Germinal center (tissue), 1 donor: ENCODE results near the gene FLRT3.

Experiments used
- DNase-seq: peaks from one replicate; pipeline ENCODE4 v3.0.0; 2012; ENCODE audit warnings: mixed read lengths, low spot score

FLRT3 gene

DNA sequence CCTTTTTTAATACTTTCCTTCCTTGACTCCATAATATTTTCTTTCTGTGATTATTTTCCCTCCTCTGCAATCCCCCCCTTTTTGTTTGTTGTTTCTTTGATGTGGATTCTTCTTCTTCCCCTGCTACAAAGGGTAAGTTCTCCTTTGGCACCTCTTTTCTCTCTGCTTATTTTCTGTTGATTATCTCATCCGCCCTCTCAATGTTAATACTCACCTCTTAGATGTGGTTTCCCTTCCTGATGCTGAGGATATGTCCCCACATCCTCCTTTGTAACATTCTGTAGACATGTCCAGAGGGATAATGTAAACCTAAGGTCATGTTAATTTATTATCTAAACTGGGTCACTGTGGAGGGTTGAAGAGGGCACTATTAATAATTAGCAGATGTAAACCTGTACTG, 17.7 kb downstream of the FLRT3 start:
- no peak for DNase-seq

DNA sequence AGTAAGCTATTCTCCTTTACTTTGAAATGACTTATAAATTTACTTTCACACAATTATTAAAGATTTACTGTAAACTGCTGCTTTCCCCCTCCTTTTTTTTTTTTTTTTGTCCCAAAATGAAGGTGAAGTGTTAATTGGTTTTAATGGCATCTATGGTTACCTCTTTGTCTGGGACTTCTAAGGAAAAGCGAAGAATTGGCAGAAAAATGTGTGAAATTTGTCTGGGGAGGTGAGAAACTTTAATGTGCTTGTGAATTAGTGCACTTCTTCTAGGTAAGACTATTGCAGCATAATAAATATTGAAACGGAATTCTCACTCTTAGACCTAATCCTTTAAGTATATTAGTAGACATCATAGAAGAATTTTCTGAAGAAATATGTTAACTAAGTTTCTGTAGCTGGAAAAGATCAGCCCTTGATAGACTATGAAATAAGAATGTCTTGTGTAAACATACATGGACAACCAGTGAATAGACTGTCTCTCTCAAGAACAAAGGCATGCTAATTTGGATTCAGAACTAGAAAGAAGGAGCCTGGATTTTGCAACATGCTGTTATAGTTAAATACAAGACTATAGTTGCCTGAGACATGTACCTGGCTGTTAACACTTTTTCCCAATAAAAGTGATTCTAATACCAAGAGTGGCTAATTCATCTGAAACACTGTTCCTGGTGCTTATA, 23.9 kb downstream of the FLRT3 start:
- no peak for DNase-seq

DNA sequence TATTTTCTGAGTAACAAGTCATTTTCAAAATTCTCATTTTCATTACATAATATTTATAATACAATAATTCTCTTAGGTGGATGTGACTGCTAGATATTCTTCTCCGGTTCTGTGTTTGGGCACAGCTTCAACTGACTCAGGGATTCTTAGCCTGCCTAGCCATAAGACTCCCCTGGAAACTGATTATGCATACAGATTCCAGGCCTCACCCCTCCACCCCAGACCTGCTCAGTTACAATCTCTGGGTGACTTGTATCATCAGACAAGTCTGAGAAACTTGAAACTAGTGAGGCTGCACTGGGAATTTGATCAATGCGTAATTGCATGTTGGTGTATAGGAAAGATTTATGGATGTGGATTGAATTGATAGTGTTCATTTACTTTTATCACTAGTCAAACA, 25.4 kb downstream of the FLRT3 start:
- DNase-seq, result no peak

DNA sequence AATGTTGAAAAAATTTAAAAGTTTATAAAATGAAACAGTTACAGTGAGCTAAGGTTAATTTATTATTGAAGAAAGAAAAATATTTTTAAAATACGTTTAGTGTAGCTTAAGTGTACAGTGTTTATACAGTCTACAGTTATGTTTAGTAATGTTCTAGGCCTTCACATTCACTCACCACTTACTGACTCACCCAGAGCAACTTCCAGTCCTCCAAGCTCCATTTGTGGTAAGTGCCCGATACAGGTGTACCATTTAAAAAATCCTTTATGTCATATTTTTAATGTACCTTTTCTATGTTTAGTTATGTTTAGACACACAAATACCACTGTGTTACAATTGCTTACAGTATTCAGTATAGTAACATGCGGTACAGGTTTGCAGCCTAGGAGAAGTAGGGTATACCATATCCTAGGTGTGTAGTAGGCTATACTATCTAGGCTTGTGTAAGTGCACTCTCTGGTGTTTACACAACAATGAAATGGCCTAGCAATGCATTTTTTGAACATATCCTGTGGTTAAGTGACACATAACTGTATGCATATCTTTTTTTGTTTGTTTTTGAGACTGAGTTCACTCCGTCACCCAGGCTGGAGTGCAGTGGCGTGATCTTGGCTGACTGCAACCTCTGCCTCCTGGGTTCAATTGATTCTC, 26.3 kb downstream of the FLRT3 start:
- no peak for DNase-seq

DNA sequence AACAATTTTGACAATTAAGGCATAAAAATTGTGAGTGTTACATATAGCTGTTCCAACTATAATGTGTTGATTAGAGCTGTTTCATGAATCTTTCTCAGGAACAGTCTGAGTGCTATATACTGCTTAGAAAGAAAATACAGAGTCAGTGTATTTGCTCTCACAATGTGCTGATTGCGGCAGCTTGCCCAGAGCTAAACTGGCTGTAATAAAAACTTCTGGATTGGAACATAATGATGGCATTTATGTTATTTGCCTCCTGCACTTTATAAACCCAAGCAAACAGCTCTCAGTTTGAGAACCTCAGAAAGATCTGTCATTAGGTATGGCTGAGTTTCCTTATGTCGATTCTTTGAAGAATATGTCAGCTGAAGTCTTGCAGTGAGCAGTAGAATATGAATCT, 29.5 kb downstream of the FLRT3 start:
- no peak for DNase-seq

DNA sequence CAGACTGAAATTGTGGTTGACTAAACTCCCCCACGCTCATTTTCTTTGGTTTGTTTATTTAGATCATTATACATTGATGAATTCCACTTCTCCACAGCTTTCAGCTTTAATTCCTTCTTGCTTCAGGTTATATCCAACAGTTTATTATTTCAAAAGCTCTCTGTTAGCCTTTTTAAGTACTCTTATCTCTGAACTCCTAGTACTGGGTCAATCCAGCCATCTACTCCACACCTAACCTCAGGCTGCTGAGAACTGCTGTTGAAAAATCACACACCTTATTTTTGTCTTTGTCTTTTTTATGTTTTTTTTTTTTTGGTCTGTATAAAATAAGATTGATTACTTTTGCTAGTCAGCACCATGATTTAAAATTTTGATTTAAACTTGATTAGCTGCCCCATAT, 32.9 kb downstream of the FLRT3 start:
- no peak for DNase-seq

DNA sequence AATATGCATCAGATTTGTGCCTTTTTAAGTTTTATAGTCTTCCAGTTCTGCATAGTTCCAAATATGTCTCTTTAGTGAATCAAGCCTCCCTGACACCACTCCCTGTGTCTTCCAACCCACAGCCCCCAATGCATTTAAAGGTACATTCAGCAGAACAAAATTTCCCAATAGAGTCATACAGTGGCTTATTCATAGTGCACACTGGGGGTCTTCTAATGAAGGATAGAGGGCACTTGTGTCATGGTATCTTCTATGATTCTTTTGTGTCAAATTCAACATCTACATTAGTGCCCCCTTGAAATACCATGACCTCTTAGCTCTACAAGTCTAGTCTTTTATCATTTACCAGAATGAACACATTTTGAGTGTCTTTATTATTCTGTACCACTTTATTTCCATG, 33.8 kb downstream of the FLRT3 start:
- no peak for DNase-seq

DNA sequence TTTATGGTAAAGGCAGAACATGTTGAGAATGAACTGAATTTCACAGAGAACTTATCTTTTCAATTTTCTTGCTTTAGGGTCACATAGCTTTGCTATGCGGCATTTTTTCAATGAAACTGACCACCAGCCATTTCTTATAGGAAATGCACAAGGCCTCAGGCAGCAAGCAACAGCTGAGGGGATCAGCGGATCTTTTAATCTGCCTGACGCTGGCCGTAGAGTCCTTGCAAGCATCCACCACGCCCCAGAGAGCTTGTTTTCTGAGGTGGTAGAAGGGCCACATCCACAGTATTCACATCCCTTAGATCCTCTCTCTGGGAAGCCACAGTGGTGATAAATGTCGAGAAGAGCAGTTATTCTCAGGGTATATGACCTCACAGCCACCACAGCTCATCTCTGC, 34.3 kb downstream of the FLRT3 start:
- DNase-seq, result no peak

DNA sequence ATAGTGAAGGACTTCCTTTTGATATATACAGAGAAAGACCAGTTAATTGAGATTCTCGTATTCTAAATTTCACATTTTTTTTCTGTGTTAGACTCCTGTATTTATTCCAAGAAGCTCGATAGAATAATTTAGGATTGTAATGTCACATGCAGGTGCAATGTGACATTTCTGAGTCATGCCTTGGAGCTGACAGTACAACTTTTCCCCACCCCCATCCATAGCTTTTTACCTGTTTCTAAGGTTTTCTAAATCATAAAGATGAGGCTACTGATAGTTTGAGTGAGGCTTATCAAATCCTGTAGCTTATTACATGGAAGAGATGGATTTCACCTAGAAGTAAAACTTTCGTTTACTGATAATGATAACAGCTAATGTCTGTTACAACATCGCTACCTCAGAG, 37.6 kb downstream of the FLRT3 start:
- no peak for DNase-seq

DNA sequence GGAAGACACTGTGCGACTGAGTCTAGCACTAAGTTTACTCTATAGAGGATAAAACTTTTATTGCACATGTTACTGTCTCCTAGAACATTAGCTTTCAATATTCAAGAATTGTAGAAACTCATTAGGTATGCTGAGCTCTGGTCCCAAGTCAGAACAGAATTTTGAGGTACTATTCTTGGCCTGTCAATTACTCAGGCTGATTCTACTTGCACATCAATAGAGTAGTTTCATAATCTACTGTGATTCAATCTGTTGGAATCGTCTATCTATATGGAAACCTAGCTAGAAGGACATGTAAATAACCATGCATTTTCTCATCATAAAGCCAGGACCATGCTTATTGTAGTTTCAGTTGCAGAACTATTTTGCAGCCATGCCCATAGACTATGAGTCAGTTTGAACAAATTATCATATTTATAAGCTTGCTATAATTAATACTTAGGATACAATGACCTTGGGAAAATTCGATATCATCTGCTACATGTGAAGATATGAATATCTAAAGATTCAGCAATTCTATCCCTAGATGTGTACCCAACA, 41.6 kb downstream of the FLRT3 start:
- no peak for DNase-seq

DNA sequence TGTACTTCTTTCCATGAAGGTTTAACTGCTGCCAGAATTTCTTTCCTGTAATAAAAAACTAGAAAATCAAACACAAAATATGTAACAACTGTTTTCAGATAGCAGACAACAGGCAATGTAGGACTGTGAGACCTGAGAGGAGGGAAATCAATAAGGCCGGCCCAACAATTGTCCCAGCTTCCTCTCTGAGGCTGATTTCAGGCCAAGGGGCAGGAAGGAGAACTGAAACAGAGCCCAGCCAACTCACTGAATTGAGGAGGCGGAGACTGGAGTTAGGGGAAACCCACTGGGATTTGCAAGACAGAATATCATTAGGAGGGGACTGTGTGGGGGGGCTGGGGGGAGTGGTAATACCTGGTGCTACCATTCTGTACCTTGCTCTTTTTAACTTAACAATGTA, 42.2 kb downstream of the FLRT3 start:
- no peak for DNase-seq

DNA sequence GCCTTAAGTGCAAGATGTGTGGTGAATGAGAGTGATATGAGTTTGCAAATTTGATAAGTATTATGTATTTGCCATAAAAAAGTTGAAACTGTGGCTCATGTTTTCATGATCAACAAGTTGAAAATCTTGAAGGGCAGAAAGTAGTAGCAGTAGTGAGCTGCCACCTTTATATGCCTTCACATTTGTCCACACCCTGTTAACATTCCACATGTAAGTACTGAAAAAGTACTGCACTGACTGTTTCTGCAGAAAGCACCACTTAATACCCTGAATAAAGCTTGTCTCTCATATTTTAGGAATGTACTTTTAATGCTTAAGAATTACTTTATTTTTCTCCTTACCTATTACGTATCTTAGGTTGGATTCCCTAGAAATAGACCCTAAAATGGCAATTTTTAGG, 45.9 kb downstream of the FLRT3 start:
- no peak for DNase-seq

DNA sequence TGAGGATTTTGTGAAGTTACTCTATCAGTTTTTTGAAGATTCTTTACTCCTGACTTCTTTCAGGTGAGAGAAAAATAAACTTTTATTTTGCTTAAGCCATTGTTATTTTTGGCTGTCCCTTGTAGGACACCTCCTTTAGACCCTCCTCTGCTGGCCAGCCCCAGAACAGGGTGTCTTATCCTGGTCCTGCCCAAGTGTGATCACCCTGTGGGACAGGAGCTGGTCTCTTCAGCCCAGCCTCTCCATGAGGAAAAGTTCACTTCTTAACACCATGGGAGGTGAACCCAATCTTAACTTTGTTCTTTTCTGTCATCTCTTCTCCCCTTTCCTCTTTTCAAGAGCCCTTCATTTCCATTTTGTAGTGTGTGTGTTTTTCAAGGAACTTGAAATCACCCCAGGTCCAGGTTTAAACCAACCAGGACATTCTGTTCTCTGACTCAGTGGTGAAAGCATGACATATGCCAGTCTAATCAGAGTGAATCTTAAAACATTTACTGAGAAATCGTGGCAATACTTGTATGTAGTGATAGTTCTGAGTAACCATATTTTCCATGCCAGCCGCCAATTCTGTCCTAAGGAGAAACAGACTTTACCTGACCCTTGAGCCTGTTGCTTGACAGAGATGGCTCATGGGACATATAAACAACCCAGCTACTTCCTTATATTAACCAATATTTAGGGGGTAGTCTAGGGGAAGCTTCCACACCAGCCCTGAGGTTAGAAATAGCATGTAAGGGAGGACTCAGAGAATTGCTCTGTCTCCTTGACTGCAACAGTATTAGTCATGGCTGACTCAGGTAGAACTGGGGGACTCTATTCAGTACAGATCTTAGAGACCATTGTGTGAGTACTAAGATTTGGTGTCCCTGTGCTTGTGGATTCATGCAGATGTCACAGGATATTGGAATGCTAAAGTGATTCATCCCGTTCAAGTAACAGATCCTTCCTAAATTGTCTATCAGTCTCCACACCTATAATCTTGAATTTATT, 48.8 kb downstream of the FLRT3 start:
- no peak for DNase-seq

DNA sequence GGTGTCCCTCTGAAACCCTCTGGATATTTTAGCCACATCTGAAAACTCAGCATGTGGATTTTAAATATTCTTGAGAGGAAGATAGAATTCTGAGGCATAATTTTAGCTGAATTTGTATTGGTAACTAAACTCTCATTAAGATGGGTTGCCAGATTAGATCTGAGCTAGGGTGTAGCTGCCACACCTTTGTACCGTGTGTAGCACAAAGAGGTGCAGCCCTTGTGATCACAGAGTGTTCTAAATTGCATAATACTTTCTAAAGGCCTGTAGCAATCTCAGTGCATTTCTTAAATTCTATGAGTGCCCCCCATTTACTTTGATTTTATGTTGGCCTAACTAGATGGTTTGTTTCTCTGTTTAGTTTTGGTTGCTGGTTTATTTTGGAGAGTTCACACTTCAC, 53.0 kb downstream of the FLRT3 start:
- no peak for DNase-seq

DNA sequence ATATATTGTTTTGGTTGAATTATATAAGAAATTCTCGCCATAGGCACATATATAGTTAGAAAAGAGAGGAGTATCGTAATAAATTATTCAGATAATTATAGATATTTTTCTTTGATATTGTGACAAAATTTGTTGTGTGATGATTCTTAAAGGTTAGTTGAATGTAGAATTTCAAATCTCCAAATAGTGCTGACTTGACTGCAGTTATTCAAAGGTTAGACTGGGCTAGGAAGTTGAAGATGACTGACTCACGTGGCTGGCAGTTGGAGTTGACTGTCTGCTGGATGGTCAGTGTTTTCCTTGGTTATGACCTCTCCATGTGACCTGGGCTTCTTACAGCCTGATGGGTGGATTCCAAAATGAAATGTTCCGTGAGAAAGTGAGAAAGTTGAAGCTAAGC, 55.3 kb downstream of the FLRT3 start:
- no peak for DNase-seq
